GM23338 (cell line): ENCODE results near the gene TECPR2. TPM values are rescaled to one million over a fixed set of nuclear protein-coding genes. Genes with fewer than 3 reads are reported as not detected.

Experiments used
- ATAC-seq: fragments of 200-7000 bp; cut with Tn5 transposase; 3 replicates; pipeline ENCODE4 v1.9.1; 2020
- DNase-seq: peaks from one replicate; pipeline ENCODE4 v3.0.0-alpha.2; 2015; ENCODE audit warnings: low spot score
- H2AFZ ChIP-seq: fragments of 200-600 bp; sonication (generic); 2 replicates; pipeline ENCODE4 v1.8.0; 2016; ENCODE audit warnings: antibody characterized with exemption, mild to moderate bottlenecking, moderate library complexity
- H3F3A ChIP-seq: fragments of 200-600 bp; sonication (generic); replicated peaks from 2 replicates; pipeline ENCODE4 v1.8.0; 2017; ENCODE audit warnings: antibody characterized with exemption, mixed run types, low read depth
- H3K27ac ChIP-seq: fragments of 200-600 bp; sonication (generic); 2 replicates; pipeline ENCODE4 v1.6.1; 2016; ENCODE audit warnings: low read depth
- H3K27me3 ChIP-seq: fragments of 200-600 bp; sonication (generic); 2 replicates; pipeline ENCODE4 v1.8.0; 2016; ENCODE audit warnings: mild to moderate bottlenecking, mixed run types, moderate library complexity; ENCODE audit not compliant: insufficient read depth
- H3K36me3 ChIP-seq: fragments of 200-600 bp; sonication (generic); 2 replicates; pipeline ENCODE4 v1.8.0; 2016; ENCODE audit warnings: mild to moderate bottlenecking; ENCODE audit not compliant: insufficient read depth
- H3K4me1 ChIP-seq: fragments of 200-600 bp; sonication (generic); 2 replicates; pipeline ENCODE4 v1.8.0; 2016; ENCODE audit warnings: mild to moderate bottlenecking, moderate library complexity; ENCODE audit not compliant: insufficient read depth
- H3K4me2 ChIP-seq: fragments of 200-600 bp; sonication (generic); 2 replicates; pipeline ENCODE4 v1.7.1; 2017; ENCODE audit warnings: mixed run types
- H3K4me3 ChIP-seq: fragments of 200-600 bp; sonication (generic); 2 replicates; pipeline ENCODE4 v1.6.1; 2016; ENCODE audit warnings: mixed run types
- H3K79me2 ChIP-seq: fragments of 200-600 bp; sonication (generic); replicated peaks from 2 replicates; pipeline ENCODE4 v1.8.0; 2017; ENCODE audit warnings: mild to moderate bottlenecking; ENCODE audit not compliant: insufficient read depth
- H3K9me2 ChIP-seq: fragments of 200-600 bp; sonication (generic); 2 replicates; pipeline ENCODE4 v1.8.0; 2017; ENCODE audit not compliant: insufficient read depth
- H4K20me1 ChIP-seq: fragments of 200-600 bp; sonication (generic); replicated peaks from 2 replicates; pipeline ENCODE4 v1.8.0; 2017; ENCODE audit warnings: mild to moderate bottlenecking; ENCODE audit not compliant: insufficient read depth
- H3K27ac Mint-ChIP-seq: 2 replicates; pipeline ENCODE4 v1.8.0; 2020; ENCODE audit warnings: inconsistent platforms, mild to moderate bottlenecking, moderate library complexity, mixed read lengths
- H3K27me3 Mint-ChIP-seq: 3 replicates; pipeline ENCODE4 v1.8.0; 2022; ENCODE audit warnings: low read depth, mild to moderate bottlenecking, moderate library complexity, mixed read lengths, inconsistent platforms; ENCODE audit not compliant: insufficient read depth, poor library complexity
- H3K36me3 Mint-ChIP-seq: 3 replicates; pipeline ENCODE4 v1.8.0; 2021; ENCODE audit warnings: low read depth, mild to moderate bottlenecking, inconsistent platforms, moderate library complexity, mixed read lengths
- H3K4me1 Mint-ChIP-seq: 3 replicates; pipeline ENCODE4 v1.8.0; 2020; ENCODE audit warnings: mild to moderate bottlenecking, inconsistent platforms, mixed read lengths
- H3K4me3 Mint-ChIP-seq: 3 replicates; pipeline ENCODE4 v1.8.0; 2021; ENCODE audit warnings: moderate library complexity, mild to moderate bottlenecking, inconsistent platforms, mixed read lengths
- H3K9me3 Mint-ChIP-seq: 3 replicates; pipeline ENCODE4 v1.8.0; 2020; ENCODE audit warnings: moderate library complexity, mild to moderate bottlenecking, inconsistent platforms, mixed read lengths
- CTCF ChIP-seq, 2 experiments: fragments of 200-600 bp in 1 of 2; sonication (generic) in 1 of 2; conservative IDR thresholded peaks; 2 replicates each; pipeline versions ENCODE4 v1.5.1 to v1.6.1; 2016 to 2017; ENCODE audit warnings: antibody characterized with exemption in 2 of 2, low read depth in 2 of 2, mild to moderate bottlenecking in 2 of 2, moderate library complexity in 1 of 2
- ETS1 ChIP-seq: IDR thresholded peaks from 2 replicates; pipeline ENCODE4 v1.6.1; 2016; ENCODE audit warnings: antibody characterized with exemption
- EZH2phosphoT487 ChIP-seq: fragments of 200-600 bp; sonication (generic); IDR thresholded peaks from one replicate; pipeline ENCODE4 v1.8.1; 2018; ENCODE audit warnings: antibody characterized with exemption; ENCODE audit not compliant: unreplicated experiment
- JUNB ChIP-seq: IDR thresholded peaks from one replicate; pipeline ENCODE4 v1.6.1; 2016; ENCODE audit warnings: antibody characterized with exemption; ENCODE audit not compliant: unreplicated experiment
- POLR2AphosphoS5 ChIP-seq: IDR thresholded peaks from 2 replicates; pipeline ENCODE4 v1.6.1; 2016; ENCODE audit warnings: antibody characterized with exemption, low read depth
- ZNF114 ChIP-seq: fragments of 250-450 bp; sonication (Bioruptor Pico); IDR thresholded peaks from 2 replicates; pipeline ENCODE4 v1.5.0; 2020; ENCODE audit warnings: mild to moderate bottlenecking, moderate library complexity
- ZNF331 ChIP-seq: fragments of 250-450 bp; sonication (Bioruptor Pico); IDR thresholded peaks from 2 replicates; pipeline ENCODE4 v1.5.0; 2020; ENCODE audit warnings: low read depth, mild to moderate bottlenecking, moderate library complexity
- polyA plus RNA-seq: library from polyadenylated mRNA; unstranded; fragments of >200 nt; fragmentation: Nextera tagmentation; extraction: Ambion mirVana; gene quantifications from 2 replicates; pipeline ENCODE4 v1.2.1, GENCODE V29; 2016
- total RNA-seq: library from RNA; depleted of rRNA; stranded (reverse); fragments of >200 nt; shearing (Covaris generic); gene quantifications from 2 replicates; pipeline ENCODE4 v1.2.3, GENCODE V29; 2014

Gene TECPR2
- total and polyA plus RNA-seq, 2 experiments from 2014 or later: 4.8 to 20.5 TPM

GRCh38 chr14:102523569-102524450 lies 161.1 kb downstream of the TECPR2 start (continued):
- TF ChIP-seq ZNF331 (CRISPR knock-in tag): no peak
- TF ChIP-seq JUNB: no peak
- TF ChIP-seq EZH2phosphoT487: no peak

GRCh38 chr14:102524451-102525218 lies 161.9 kb downstream of the TECPR2 start:
- peaks cover 21% of the 10 kb centered on the region for H3K4me1 ChIP-seq
- H3K27me3 Mint-ChIP-seq: peaks cover 5% of the 10 kb centered on the region
- H3K27ac ChIP-seq: no peak overlapping the region
- peak overlapping the region; percentile 42; the same call in 1 of the 2 replicates for H3K27ac Mint-ChIP-seq
- peaks cover 12% of the 10 kb centered on the region; the same call in 1 of the 2 replicates for H3F3A ChIP-seq
- H4K20me1 ChIP-seq: no peaks in the 10 kb centered on the region
- TF ChIP-seq ZNF114 (no peak), POLR2AphosphoS5 (peak; percentile 96), CTCF (conservative IDR thresholded peaks at IDR 0.05; ENCODE audit: low read depth in 2 of 2) (peak; percentile 93 to 97)
- H3K79me2 ChIP-seq: no peaks in the 10 kb centered on the region
- H3K4me1 Mint-ChIP-seq: peaks cover 15% of the 10 kb centered on the region
- peak; percentile 97 for ATAC-seq
- H3K36me3 ChIP-seq: no peaks in the 10 kb centered on the region
- H3K36me3 Mint-ChIP-seq: no peaks in the 10 kb centered on the region
- H3K4me3 Mint-ChIP-seq: peak overlapping the region; percentile 80
- DNase-seq: peak; percentile 99
- H3K4me3 ChIP-seq: peak overlapping the region; percentile 63
- H3K9me2 ChIP-seq: no peaks in the 10 kb centered on the region
- no peaks in the 10 kb centered on the region; the same call in 2 of the 3 replicates for H3K9me3 Mint-ChIP-seq
- H2AFZ ChIP-seq: peak overlapping the region; percentile 97
- H3K4me2 ChIP-seq: peak overlapping the region; percentile 86
- peaks cover 10% of the 10 kb centered on the region; the same call in 1 of the 2 replicates for H3K27me3 ChIP-seq

GRCh38 chr14:102525219-102525928 lies 162.6 kb downstream of the TECPR2 start:
- Mint-ChIP-seq H3K27ac (peak overlapping the region; percentile 42; the same call in 1 of the 2 replicates), H3K27me3 (peaks cover 6% of the 10 kb centered on the region), H3K9me3 (no peaks in the 10 kb centered on the region), H3K36me3 (no peaks in the 10 kb centered on the region), H3K4me3 (peak overlapping the region; percentile 80), H3K4me1 (peaks cover 15% of the 10 kb centered on the region)
- Histone ChIP-seq H3K27ac (no peak overlapping the region), H2AFZ (peak overlapping the region; percentile 72), H3F3A (peaks cover 12% of the 10 kb centered on the region; the same call in 1 of the 2 replicates), H3K79me2 (no peaks in the 10 kb centered on the region), H4K20me1 (no peaks in the 10 kb centered on the region), H3K27me3 (peaks cover 10% of the 10 kb centered on the region; the same call in 1 of the 2 replicates), H3K36me3 (no peaks in the 10 kb centered on the region), H3K4me3 (peak overlapping the region; percentile 63), H3K4me1 (peaks cover 21% of the 10 kb centered on the region), H3K9me2 (no peaks in the 10 kb centered on the region), H3K4me2 (peak overlapping the region; percentile 86)
- ATAC-seq (no peak), DNase-seq (no peak)
- no peak for TF ChIP-seq JUNB
- 0 out of 2 replicates have a peak, but pooled peaks have one; percentile 5 for TF ChIP-seq ETS1
